Endothelial cell of umbilical vein (primary cell): ENCODE results near the gene MPV17. TPM values are rescaled to one million over a fixed set of nuclear protein-coding genes. Genes with fewer than 3 reads are reported as not detected.

Source experiments
- Bru-seq: library from RNA; stranded (reverse); fragments of 400-500 nt; gene quantifications from one replicate; lab custom pipeline; 2021; lab: Mats Ljungman, UMichigan
- BruChase-seq, 2 experiments: library from RNA; stranded (reverse); fragments of 400-500 nt; gene quantifications; one replicate each; lab custom pipeline; 2021; lab: Mats Ljungman, UMichigan
- BruUV-seq: library from RNA; stranded (reverse); fragments of 400-500 nt; replicated peaks from 2 replicates; lab custom pipeline; 2021; lab: Mats Ljungman, UMichigan
- CTCF ChIA-PET: fragments of 300-600, 350-600 bp; sonication (Branson Sonifier 250); formaldehyde crosslinking; loops from one replicate; lab custom pipeline; 2021; ENCODE audit warnings: antibody characterized with exemption, inconsistent platforms; lab: Charles Lee
- POLR2A ChIA-PET: fragments of 300-600, 350-600 bp; sonication (Branson Sonifier 250); formaldehyde crosslinking; loops from one replicate; lab custom pipeline; 2021; ENCODE audit warnings: antibody characterized with exemption, inconsistent platforms; lab: Charles Lee
- DNase-seq: peaks from one replicate; pipeline ENCODE4 v3.0.0-alpha.2; 2011; ENCODE audit warnings: low read depth, low spot score
- FAIRE-seq: peaks from 2 replicates; lab custom pipeline; 2011; peaks lifted over from hg19 to GRCh38; lab: Jason Lieb, UNC
- H2AFZ ChIP-seq: 2 replicates; pipeline ENCODE4 v1.6.0; 2012; ENCODE audit warnings: low read depth, low read length, control low read depth, inconsistent platforms
- H3K27ac ChIP-seq: 2 replicates; pipeline ENCODE4 v1.5.1; 2011; ENCODE audit warnings: low read depth, mild to moderate bottlenecking, control low read depth, low read length, moderate library complexity; ENCODE audit not compliant: insufficient read depth
- H3K27me3 ChIP-seq, 2 experiments: 2 replicates each; pipeline versions ENCODE4 v1.6.0 to v1.6.1; 2011; ENCODE audit warnings: low read length in 2 of 2, mixed read lengths in 1 of 2; ENCODE audit not compliant: control insufficient read depth in 2 of 2, insufficient read depth in 2 of 2
- H3K36me3 ChIP-seq, 2 experiments: 2 replicates in 1 of 2; 3 replicates in 1 of 2; pipeline ENCODE4 v1.5.1; 2011; ENCODE audit warnings: low read length in 2 of 2, mild to moderate bottlenecking in 1 of 2, moderate library complexity in 1 of 2; ENCODE audit not compliant: control insufficient read depth in 2 of 2, insufficient read depth in 2 of 2; ENCODE audit errors: extremely low read depth in 1 of 2
- H3K4me1 ChIP-seq: 3 replicates; pipeline ENCODE4 v1.5.1; 2011; ENCODE audit warnings: mild to moderate bottlenecking, low read length; ENCODE audit not compliant: control insufficient read depth, insufficient read depth; ENCODE audit errors: extremely low read depth
- H3K4me2 ChIP-seq: 2 replicates; pipeline ENCODE4 v1.6.1; 2011; ENCODE audit warnings: low read length, control low read depth, mixed read lengths; ENCODE audit not compliant: insufficient read depth
- H3K4me3 ChIP-seq, 3 experiments: fragments of 200-600 bp in 1 of 3; sonication (generic), shearing (Covaris generic) in 1 of 3; replicated peaks in 1 of 3; 2 replicates each; pipeline ENCODE4 v1.5.1; 2011 to 2016; ENCODE audit warnings: control low read depth in 3 of 3, low read length in 3 of 3, mild to moderate bottlenecking in 2 of 3, inconsistent platforms in 1 of 3, low read depth in 1 of 3, moderate library complexity in 1 of 3; ENCODE audit not compliant: insufficient read depth in 1 of 3
- H3K79me2 ChIP-seq: 2 replicates; pipeline ENCODE4 v1.6.0; 2012; ENCODE audit warnings: low read length, inconsistent platforms; ENCODE audit not compliant: control insufficient read depth, insufficient read depth
- H3K9ac ChIP-seq: replicated peaks from 2 replicates; pipeline ENCODE3; 2011; ENCODE audit warnings: low read length, control low read depth; ENCODE audit not compliant: insufficient read depth; ENCODE audit errors: extremely low read depth
- H3K9me1 ChIP-seq: replicated peaks from 3 replicates; pipeline ENCODE4 v1.6.0; 2011; ENCODE audit warnings: mild to moderate bottlenecking, low read length; ENCODE audit not compliant: control insufficient read depth, insufficient read depth; ENCODE audit errors: extremely low read depth
- H3K9me3 ChIP-seq: replicated peaks from 2 replicates; pipeline ENCODE4 v1.5.1; 2012; ENCODE audit warnings: low read length, inconsistent platforms; ENCODE audit not compliant: control insufficient read depth, insufficient read depth
- H4K20me1 ChIP-seq: replicated peaks from 2 replicates; pipeline ENCODE3; 2011; ENCODE audit warnings: mild to moderate bottlenecking, low read length; ENCODE audit not compliant: control insufficient read depth, insufficient read depth; ENCODE audit errors: extremely low read depth
- EZH2 ChIP-seq: IDR thresholded peaks from 2 replicates; pipeline ENCODE4 v1.6.1; 2012; ENCODE audit warnings: borderline replicate concordance, low read depth, mild to moderate bottlenecking, moderate library complexity, low read length, inconsistent platforms; ENCODE audit not compliant: severe bottlenecking
- FOS ChIP-seq: IDR thresholded peaks from 2 replicates; pipeline ENCODE4 v1.6.1; 2011; ENCODE audit warnings: mild to moderate bottlenecking, low read length, moderate library complexity, borderline replicate concordance; ENCODE audit not compliant: insufficient read depth
- GATA2 ChIP-seq: IDR thresholded peaks from 2 replicates; pipeline ENCODE4 v1.7.0; 2011; ENCODE audit warnings: low read depth, mild to moderate bottlenecking, moderate library complexity, mixed read lengths, low read length; ENCODE audit not compliant: insufficient read length, insufficient read depth
- JUN ChIP-seq: IDR thresholded peaks from 2 replicates; pipeline ENCODE4 v1.6.1; 2011; ENCODE audit warnings: borderline replicate concordance, low read depth; ENCODE audit not compliant: insufficient read length, insufficient read depth
- MYC ChIP-seq: IDR thresholded peaks from one replicate; pipeline ENCODE4 v1.6.1; 2011; ENCODE audit warnings: mild to moderate bottlenecking, low read depth, low read length
- POLR2A ChIP-seq: IDR thresholded peaks from 2 replicates; pipeline ENCODE4 v1.6.1; 2012; ENCODE audit warnings: low read depth, mild to moderate bottlenecking, control low read depth, low read length
- POLR2AphosphoS5 ChIP-seq: IDR thresholded peaks from 2 replicates; pipeline ENCODE4 v1.6.1; 2012; ENCODE audit warnings: low read depth, mild to moderate bottlenecking, control low read depth, low read length, moderate library complexity; ENCODE audit not compliant: insufficient read depth
- dilution Hi-C: fragments of 300-500 bp; cut with MboI; formaldehyde crosslinking; loops from one replicate; pipeline ENCODE4 v1.15.0; 2019; ENCODE audit warnings: low sequenced_read_pairs; ENCODE audit not compliant: extremely low pct_ligation_motif_present
- intact Hi-C: fragments of 100-400 bp; cut with micrococcal nuclease; formaldehyde crosslinking; loops from one replicate; pipeline ENCODE4 v1.10.0; 2022
- long read RNA-seq: library from polyadenylated mRNA; stranded (forward); transcript quantifications from one replicate; pipeline ENCODE4 v2.0.0, GENCODE V29; 2021
- polyA minus RNA-seq, 3 experiments: library from RNA; depleted of rRNA, polyadenylated mRNA; stranded (reverse); fragments of >200 nt; gene quantifications; 1 replicate in 1 of 3; 2 replicates in 2 of 3; pipeline ENCODE4 v1.2.3, GENCODE V29; 2011
- polyA plus RNA-seq, 4 experiments: library from polyadenylated mRNA; depleted of rRNA in 3 of 4; stranded (reverse) in 3 of 4; unstranded in 1 of 4; fragments of >200 nt; gene quantifications; 2 replicates each; pipeline versions ENCODE4 v1.2.1 to v1.2.3, GENCODE V29; 2011 to 2012; ENCODE audit warnings: missing spikeins in 1 of 4
- total RNA-seq: library from RNA; stranded (reverse); gene quantifications from 2 replicates; pipeline ENCODE4 v1.2.3, GENCODE V29; 2021
- TF ChIP-seq, protein P1 (sequence below): IDR thresholded peaks from 2 replicates; pipeline ENCODE4 v1.6.1; 2011; ENCODE audit not compliant: insufficient read depth, insufficient read length
- TF ChIP-seq, protein P2 (sequence below), 2 donors: IDR thresholded peaks; 1 replicate in 1 of 2; 2 replicates in 1 of 2; pipeline ENCODE4 v1.5.1; 2011; ENCODE audit warnings: low read length in 2 of 2, mild to moderate bottlenecking in 2 of 2, moderate library complexity in 2 of 2, control low read depth in 1 of 2, inconsistent platforms in 1 of 2, low read depth in 1 of 2; ENCODE audit not compliant: insufficient read depth in 1 of 2; ENCODE audit errors: extremely low read depth in 1 of 2

Gene MPV17, protein sequence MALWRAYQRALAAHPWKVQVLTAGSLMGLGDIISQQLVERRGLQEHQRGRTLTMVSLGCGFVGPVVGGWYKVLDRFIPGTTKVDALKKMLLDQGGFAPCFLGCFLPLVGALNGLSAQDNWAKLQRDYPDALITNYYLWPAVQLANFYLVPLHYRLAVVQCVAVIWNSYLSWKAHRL
- total RNA-seq: 66.5 and 74.7 TPM in 2 replicates
- 260 and 267 TPM in 2 replicates for polyA plus RNA-seq
- polyA plus RNA-seq (2011; cell fraction: cytosol; rRNA removed): 157 and 195 TPM in 2 replicates
- polyA plus RNA-seq (2011; cell fraction: nucleus; rRNA removed): 213 and 245 TPM in 2 replicates
- 125 and 130 TPM in 2 replicates for polyA plus RNA-seq (2012)
- polyA minus RNA-seq: 180 and 184 TPM in 2 replicates
- 52.8 TPM for polyA minus RNA-seq (2011; cell fraction: cytosol; rRNA and poly(A)+ RNA removed)
- 63.6 and 81.6 TPM in 2 replicates for polyA minus RNA-seq (2011; cell fraction: nucleus; rRNA and poly(A)+ RNA removed)
- Bru-seq, nascent RNA: percentile 64 among the genes with signal in this experiment
- percentile 73 among the genes with signal in this experiment for BruChase-seq, experiment 1, labeled RNA remaining after a 6-hour chase
- percentile 69 among the genes with signal in this experiment for BruChase-seq, experiment 2, labeled RNA remaining after a 2-hour chase
- long read RNA-seq, transcript MPV17-201 (7 exons, 998 nt): minor isoform, 10 of 209 reads
- long read RNA-seq, transcript MPV17-203 (8 exons, 1,005 nt): major isoform, 136 of 209 reads
- long read RNA-seq, transcript MPV17-211 (8 exons, 905 nt): minor isoform, 14 of 209 reads
- long read RNA-seq, partial matches to known transcripts: 8 of 209 reads
- long read RNA-seq, other reads (novel, unspliced or antisense): 38 of 209 reads

DNA sequence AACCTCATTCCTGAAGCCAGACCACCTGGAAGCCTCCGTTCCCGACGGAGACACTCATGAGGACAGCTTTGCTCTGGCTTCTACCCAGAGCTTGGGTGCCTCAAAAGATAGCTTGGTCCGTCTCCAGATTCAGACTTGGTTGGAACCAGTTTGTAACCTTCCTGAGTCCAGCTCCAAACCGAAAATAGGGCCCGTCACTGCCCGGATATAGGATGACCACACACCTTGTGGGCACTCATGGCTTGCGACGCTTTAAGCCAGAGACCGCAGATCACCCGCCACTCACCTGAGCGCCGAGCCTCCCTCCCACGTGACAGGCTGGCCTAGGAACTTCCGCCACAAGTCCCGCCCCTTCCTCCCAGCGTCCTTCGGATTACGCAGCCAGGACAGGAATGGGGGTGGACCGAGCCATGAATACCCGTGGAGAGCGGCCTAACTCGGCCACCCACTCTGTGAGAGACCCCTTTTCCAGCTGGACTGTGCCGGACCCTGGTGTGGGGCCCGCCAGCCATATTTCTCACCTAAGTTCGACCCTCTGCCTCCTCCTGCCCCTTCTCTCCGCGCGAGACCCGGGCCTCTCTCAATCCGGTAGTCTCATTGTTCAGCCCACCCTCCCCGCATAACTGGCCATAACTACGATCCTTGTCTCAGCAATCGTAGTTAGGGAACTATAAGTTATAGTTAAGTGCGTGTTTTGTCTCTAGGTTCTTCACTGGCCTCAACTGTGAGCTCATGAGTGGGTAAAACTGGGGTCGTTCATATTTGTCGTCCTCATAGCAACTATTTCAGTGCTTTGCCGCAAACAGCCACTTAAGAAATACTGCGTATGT lies at the start of gene MPV17:
Gene MPV17, minus strand, starts transcription at position 332 of the 830 bp plus-strand sequence. CDS start 580 bp downstream, outside the sequence.
- Histone ChIP-seq H3K36me3 (peaks cover 2 to 13% of the 10 kb centered on the region in 2 experiments), H3K4me1 (peaks cover 26% of the 10 kb centered on the region), H3K27me3 (no peaks in the 10 kb centered on the region), H3K4me2 (peak within 1 kb of the TSS; percentile 96), H3K9ac (peak within 1 kb of the TSS; percentile 96), H3K79me2 (peaks cover 8% of the 10 kb centered on the region), H3K27ac (peak within 1 kb of the TSS; percentile 95), H3K9me1 (no peaks in the 10 kb centered on the region), H3K4me3 (peak within 1 kb of the TSS; percentile 70 to 91 (median 90)), H2AFZ (peak within 1 kb of the TSS; percentile 58), H3K9me3 (no peaks in the 10 kb centered on the region), H4K20me1 (no peaks in the 10 kb centered on the region)
- DNase-seq: peak; percentile 90
- peak; percentile 98 for FAIRE-seq
- BruUV-seq: TSS peak; percentile 96
- TF ChIP-seq, protein P1, sequence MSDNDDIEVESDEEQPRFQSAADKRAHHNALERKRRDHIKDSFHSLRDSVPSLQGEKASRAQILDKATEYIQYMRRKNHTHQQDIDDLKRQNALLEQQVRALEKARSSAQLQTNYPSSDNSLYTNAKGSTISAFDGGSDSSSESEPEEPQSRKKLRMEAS: peak; percentile 89
- TF ChIP-seq EZH2 (no peak), MYC (peak; percentile 66), FOS (no peak), GATA2 (no peak), POLR2AphosphoS5 (peak; percentile 99), JUN (no peak), POLR2A (peak; percentile 98)
- TF ChIP-seq, protein P2, sequence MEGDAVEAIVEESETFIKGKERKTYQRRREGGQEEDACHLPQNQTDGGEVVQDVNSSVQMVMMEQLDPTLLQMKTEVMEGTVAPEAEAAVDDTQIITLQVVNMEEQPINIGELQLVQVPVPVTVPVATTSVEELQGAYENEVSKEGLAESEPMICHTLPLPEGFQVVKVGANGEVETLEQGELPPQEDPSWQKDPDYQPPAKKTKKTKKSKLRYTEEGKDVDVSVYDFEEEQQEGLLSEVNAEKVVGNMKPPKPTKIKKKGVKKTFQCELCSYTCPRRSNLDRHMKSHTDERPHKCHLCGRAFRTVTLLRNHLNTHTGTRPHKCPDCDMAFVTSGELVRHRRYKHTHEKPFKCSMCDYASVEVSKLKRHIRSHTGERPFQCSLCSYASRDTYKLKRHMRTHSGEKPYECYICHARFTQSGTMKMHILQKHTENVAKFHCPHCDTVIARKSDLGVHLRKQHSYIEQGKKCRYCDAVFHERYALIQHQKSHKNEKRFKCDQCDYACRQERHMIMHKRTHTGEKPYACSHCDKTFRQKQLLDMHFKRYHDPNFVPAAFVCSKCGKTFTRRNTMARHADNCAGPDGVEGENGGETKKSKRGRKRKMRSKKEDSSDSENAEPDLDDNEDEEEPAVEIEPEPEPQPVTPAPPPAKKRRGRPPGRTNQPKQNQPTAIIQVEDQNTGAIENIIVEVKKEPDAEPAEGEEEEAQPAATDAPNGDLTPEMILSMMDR (IDR thresholded peaks at IDR 0.05; ENCODE audit: extremely low read depth in 1 of 2, insufficient read depth in 1 of 2, low read depth in 1 of 2, low read length in 2 of 2): no peak
- CTCF ChIA-PET: interaction anchor here (0.6 to 1.8 kb wide), 6 partner anchors 13 to 361 kb away, joined by 3 to 6 read pairs (median 4); partner anchors contain the start of gene EIF2B4
- dilution Hi-C loops: no loop called here
- intact Hi-C loops: loop anchor here (1.0 kb wide), 3 partner anchors 33 to 111 kb away; partner anchors contain the start of genes ATRAID, EIF2B4, GTF3C2 and SLC5A6
- POLR2A ChIA-PET: interaction anchor here (1.0 to 1.3 kb wide), 2 partner anchors 9 to 34 kb away, joined by 3 to 4 read pairs; partner anchors contain the start of gene GTF3C2
